HG02588 (cell line): ENCODE measurements around the gene CARD18.
"Not testable (repeated sequence)": the region's sequence is repeated elsewhere in the genome, so short reads cannot be mapped to it uniquely, and the experiment has no call there.

Source experiments
- ATAC-seq: cut with Tn5 transposase; IDR thresholded peaks from one replicate; pipeline ENCODE4 v1.9.1; 2021; ENCODE audit warnings: mild to moderate bottlenecking, moderate library complexity; ENCODE audit not compliant: unreplicated experiment

Gene CARD18

GRCh38 chr11:105135883-105136282, 3.7 kb downstream of the CARD18 start:
- ATAC-seq, result no peak

GRCh38 chr11:105132716-105133511, 6.7 kb downstream of the CARD18 start:
- no peak for ATAC-seq

- no peak for ATAC-seq
These were observed 9.3 kb downstream of the CARD18 start for GRCh38 chr11:105130189-105130813.

- ATAC-seq, result no peak
These were observed 14.8 kb downstream of the CARD18 start for GRCh38 chr11:105124756-105125155.

GRCh38 chr11:105111145-105111944, 28.2 kb downstream of the CARD18 start:
- ATAC-seq, result no peak

GRCh38 chr11:105110688-105111030, 28.9 kb downstream of the CARD18 start:
- ATAC-seq, result no peak

GRCh38 chr11:105109855-105110687, 29.5 kb downstream of the CARD18 start:
- ATAC-seq, result no peak

GRCh38 chr11:105109321-105109720, 30.2 kb downstream of the CARD18 start:
- no peak for ATAC-seq

- no peak for ATAC-seq
These were observed 31.3 kb downstream of the CARD18 start for GRCh38 chr11:105108247-105108646.

- ATAC-seq, result not testable (repeated sequence)
These were observed 32.2 kb downstream of the CARD18 start for GRCh38 chr11:105107226-105107825.

GRCh38 chr11:105106140-105106539, 33.4 kb downstream of the CARD18 start:
- ATAC-seq, result no peak

- no peak for ATAC-seq
These were observed 35.3 kb downstream of the CARD18 start for GRCh38 chr11:105104292-105104691.

GRCh38 chr11:105103336-105103735, 36.2 kb downstream of the CARD18 start:
- ATAC-seq, result no peak

GRCh38 chr11:105102079-105102581, 37.4 kb downstream of the CARD18 start:
- ATAC-seq, result not testable (repeated sequence)

GRCh38 chr11:105100981-105101630, 38.5 kb downstream of the CARD18 start:
- no peak for ATAC-seq

GRCh38 chr11:105100206-105100605, 39.4 kb downstream of the CARD18 start:
- ATAC-seq, result no peak

- ATAC-seq, result not testable (repeated sequence)
These were observed 40.0 kb downstream of the CARD18 start for GRCh38 chr11:105099594-105099993.

- ATAC-seq, result no peak
These were observed 47.0 kb downstream of the CARD18 start for GRCh38 chr11:105092256-105093239.
